Measurements from ENCODE around the gene C1QTNF6. TPM values are rescaled to one million over a fixed set of nuclear protein-coding genes. Genes with fewer than 3 reads are reported as not detected.

Gene C1QTNF6
- total RNA-seq, 3 donors from 2014 or later: 8.9 to 22.5 (median 13.3) TPM

- TF ChIP-seq CTCF (IDR thresholded peaks at IDR 0.05): no peak
- ATAC-seq (peak; percentile 60), DNase-seq (peak in 2 of 3 donors; percentile 34 to 48)
- Histone ChIP-seq H3K9me3 (no peaks in the 10 kb centered on the region), H3K4me3 (no peak overlapping the region), H3K36me3 (ENCODE audit: low read depth) (no peaks in the 10 kb centered on the region), H3K4me1 (ENCODE audit: low read depth) (peaks cover 21% of the 10 kb centered on the region)
- intact Hi-C loops (cut with DNase I, micrococcal nuclease): no loop called here
Observed at GRCh38 chr22:37167981-37168647, 19.9 kb downstream of the C1QTNF6 start.

- no peak for TF ChIP-seq CTCF (IDR thresholded peaks at IDR 0.05)
- ATAC-seq: peak; percentile 65
- H3K9me3 ChIP-seq: no peaks in the 10 kb centered on the region
- H3K4me3 ChIP-seq: no peak overlapping the region
- intact Hi-C loops (cut with DNase I, micrococcal nuclease): no loop called here
- peak; percentile 66 to 68 (median 67) for DNase-seq
- peaks cover 21% of the 10 kb centered on the region for H3K4me1 ChIP-seq (ENCODE audit: low read depth)
- no peaks in the 10 kb centered on the region for H3K36me3 ChIP-seq (ENCODE audit: low read depth)
Observed at GRCh38 chr22:37167176-37167980, 20.7 kb downstream of the C1QTNF6 start.

- intact Hi-C loops (cut with DNase I, micrococcal nuclease): no loop called here
- no peaks in the 10 kb centered on the region for H3K36me3 ChIP-seq (ENCODE audit: low read depth)
- no peaks in the 10 kb centered on the region for H3K9me3 ChIP-seq
- ATAC-seq (peak; percentile 86), DNase-seq (peak; percentile 91 to 95 (median 94))
- H3K4me1 ChIP-seq (ENCODE audit: low read depth): peaks cover 21% of the 10 kb centered on the region
- H3K4me3 ChIP-seq: no peak overlapping the region
- peak; percentile 91 for TF ChIP-seq CTCF (IDR thresholded peaks at IDR 0.05)
Observed at GRCh38 chr22:37166675-37167066, 21.4 kb downstream of the C1QTNF6 start.

- no peaks in the 10 kb centered on the region for H3K9me3 ChIP-seq
- no peak for TF ChIP-seq CTCF (IDR thresholded peaks at IDR 0.05)
- no peak for ATAC-seq
- DNase-seq: peak in 2 of 3 donors; percentile 53 to 71
- intact Hi-C loops (cut with DNase I, micrococcal nuclease): no loop called here
- no peak overlapping the region for H3K4me3 ChIP-seq
- H3K4me1 ChIP-seq (ENCODE audit: low read depth): peaks cover 21% of the 10 kb centered on the region
- no peaks in the 10 kb centered on the region for H3K36me3 ChIP-seq (ENCODE audit: low read depth)
Observed at GRCh38 chr22:37165940-37166674, 21.9 kb downstream of the C1QTNF6 start.

GRCh38 chr22:37165066-37165465, 23.0 kb downstream of the C1QTNF6 start:
- Histone ChIP-seq H3K36me3 (ENCODE audit: low read depth) (no peaks in the 10 kb centered on the region), H3K4me1 (ENCODE audit: low read depth) (peaks cover 21% of the 10 kb centered on the region), H3K9me3 (no peaks in the 10 kb centered on the region), H3K4me3 (no peak overlapping the region)
- ATAC-seq (no peak), DNase-seq (peak in 2 of 3 donors; percentile 21 to 24)
- intact Hi-C loops (cut with DNase I, micrococcal nuclease): no loop called here
- no peak for TF ChIP-seq CTCF (IDR thresholded peaks at IDR 0.05)

All from mucosa of descending colon (tissue), 3 donors.